HepG2 (cell line): Measurements from ENCODE around the gene CIITA. TPM values are rescaled to one million over a fixed set of nuclear protein-coding genes. Genes with fewer than 3 reads are reported as not detected.

Experiments used
- ATAC-seq: fragments of 200-7000 bp; cut with Tn5 transposase; 3 replicates; pipeline ENCODE4 v1.9.1; 2020; ENCODE audit warnings: mild to moderate bottlenecking, moderate library complexity
- BruUV-seq: library from RNA; stranded (reverse); fragments of 400-500 nt; replicated peaks from 2 replicates; lab custom pipeline; 2021; lab: Mats Ljungman, UMichigan
- CTCF ChIA-PET: fragments of 300-600 bp; formaldehyde crosslinking; extraction: SDS; loops from one replicate; lab custom pipeline; 2021; ENCODE audit warnings: low total read pairs, inconsistent platforms, low intra/inter-chr PET ratio; lab: Yijun Ruan, JAX
- POLR2A ChIA-PET: fragments of 350-600 bp; sonication (Branson Sonifier 250); formaldehyde crosslinking; loops from one replicate; lab custom pipeline; 2020; ENCODE audit warnings: antibody characterized with exemption, inconsistent platforms; lab: Yijun Ruan, JAX
- DNase-seq: peaks from one replicate; pipeline ENCODE4 v3.0.0-alpha.2; 2015; ENCODE audit warnings: low spot score
- FAIRE-seq: peaks from 3 replicates; lab custom pipeline; 2011; peaks lifted over from hg19 to GRCh38; lab: Jason Lieb, UNC
- H2AFZ ChIP-seq: one replicate; pipeline ENCODE4 v1.6.1; 2011; ENCODE audit warnings: low read length, inconsistent platforms
- H3K27ac ChIP-seq: fragments of 300-600 bp; 3 replicates; pipeline ENCODE4 v1.8.0; 2011; ENCODE audit warnings: mixed run types, mild to moderate bottlenecking, mixed read lengths, low read length, inconsistent platforms; ENCODE audit not compliant: insufficient read depth; ENCODE audit errors: extremely low read length
- H3K27me3 ChIP-seq, 2 experiments: fragments of 200-600 bp in 1 of 2; 2 replicates in 1 of 2; 3 replicates in 1 of 2; pipeline versions ENCODE4 v1.6.0 to v1.8.0; 2011; ENCODE audit warnings: low read length in 2 of 2, mild to moderate bottlenecking in 2 of 2, moderate library complexity in 2 of 2, inconsistent platforms in 1 of 2; ENCODE audit not compliant: insufficient read depth in 2 of 2, control insufficient read depth in 1 of 2
- H3K36me3 ChIP-seq, 2 experiments: fragments of 200-600 bp in 1 of 2; replicated peaks in 1 of 2; 2 replicates in 1 of 2; 3 replicates in 1 of 2; pipeline versions ENCODE4 v1.5.1 to v1.8.0; 2011; ENCODE audit warnings: low read length in 2 of 2, inconsistent platforms in 1 of 2; ENCODE audit not compliant: insufficient read depth in 2 of 2, control insufficient read depth in 1 of 2
- H3K4me1 ChIP-seq: 2 replicates; pipeline ENCODE4 v1.5.1; 2012; ENCODE audit warnings: low read length, inconsistent platforms; ENCODE audit not compliant: insufficient read depth
- H3K4me2 ChIP-seq: 2 replicates; pipeline ENCODE4 v1.6.0; 2011; ENCODE audit warnings: low read depth, low read length, inconsistent platforms
- H3K4me3 ChIP-seq, 3 experiments: fragments of 200-600 bp in 1 of 3; sonication (generic), shearing (Covaris generic) in 1 of 3; replicated peaks in 1 of 3; 2 replicates each; pipeline ENCODE4 v1.5.1; 2011 to 2016; ENCODE audit warnings: low read length in 3 of 3, inconsistent platforms in 2 of 3, low read depth in 2 of 3, mild to moderate bottlenecking in 2 of 3, control low read depth in 1 of 3, mixed read lengths in 1 of 3; ENCODE audit not compliant: insufficient read depth in 1 of 3
- H3K79me2 ChIP-seq: one replicate; pipeline ENCODE4 v1.6.1; 2011; ENCODE audit warnings: low read length, inconsistent platforms; ENCODE audit not compliant: insufficient read depth
- H3K9ac ChIP-seq: 2 replicates; pipeline ENCODE4 v1.6.0; 2011; ENCODE audit warnings: mild to moderate bottlenecking, low read depth, low read length, inconsistent platforms; ENCODE audit not compliant: insufficient read depth
- H3K9me3 ChIP-seq: 2 replicates; pipeline ENCODE4 v1.5.1; 2012; ENCODE audit warnings: mild to moderate bottlenecking, low read length
- H4K20me1 ChIP-seq: 2 replicates; pipeline ENCODE4 v1.6.0; 2011; ENCODE audit warnings: inconsistent platforms, mild to moderate bottlenecking, low read length, moderate library complexity; ENCODE audit not compliant: insufficient read depth
- CC2D1A ChIP-seq: sonication (generic); formaldehyde crosslinking; IDR thresholded peaks from 2 replicates; pipeline ENCODE4 v1.8.1; 2023; ENCODE audit warnings: mild to moderate bottlenecking, missing genetic modification reagents
- MXI1 ChIP-seq: IDR thresholded peaks from 3 replicates; pipeline ENCODE4 v1.6.1; 2012; ENCODE audit warnings: low read depth, low read length, inconsistent platforms, borderline replicate concordance
- NFATC3 ChIP-seq: sonication (generic); formaldehyde crosslinking; IDR thresholded peaks from 2 replicates; pipeline ENCODE4 v1.5.1; 2020; ENCODE audit warnings: mild to moderate bottlenecking, missing genetic modification reagents
- PAF1 ChIP-seq: IDR thresholded peaks from 2 replicates; pipeline ENCODE4 v1.6.1; 2016; ENCODE audit warnings: missing genetic modification reagents, missing compliant biosample characterization
- RFXANK ChIP-seq: IDR thresholded peaks from 2 replicates; pipeline ENCODE4 v1.6.1; 2016
- SOX13 ChIP-seq, 3 experiments: fragments of 450-650 bp in 1 of 3; sonication (generic) in 1 of 3; formaldehyde crosslinking in 1 of 3; IDR thresholded peaks in 2 of 3; conservative IDR thresholded peaks in 1 of 3; 2 replicates each; pipeline versions ENCODE4 v1.5.0 to v1.6.1; 2016 to 2020; ENCODE audit warnings: antibody characterized with exemption in 1 of 3, mild to moderate bottlenecking in 1 of 3, missing compliant biosample characterization in 1 of 3, missing genetic modification reagents in 1 of 3, moderate library complexity in 1 of 3
- whole genome bisulfite sequencing: methylation state at CpG from one replicate; pipeline ENCODE4 v1.1.6; 2017; ENCODE audit warnings: low lambda C conversion rate; 5-methylcytosine and 5-hydroxymethylcytosine counted together
- in situ Hi-C: cut with HindIII; loops from 2 replicates; pipeline ENCODE4 v1.10.0; 2017; ENCODE audit warnings: low pct_unique_long_range_greater_than_20kb; ENCODE audit not compliant: extremely low pct_ligation_motif_present
- intact Hi-C: fragments of 100-400 bp; cut with micrococcal nuclease; formaldehyde crosslinking; loops from one replicate; pipeline ENCODE4 v1.10.0; 2022; ENCODE audit not compliant: unreplicated experiment
- polyA plus RNA-seq, 8 experiments: library from polyadenylated mRNA; depleted of rRNA in 3 of 8; stranded (reverse) in 7 of 8; unstranded in 1 of 8; fragments of >200 nt; fragmentation: Illumina TruSeq in 4 of 8; extraction: Trizol in 4 of 8; gene quantifications; 2 replicates each; pipeline versions ENCODE4 v1.2.1 to v1.2.3, GENCODE V29; 2011 to 2016; ENCODE audit warnings: low read depth in 4 of 8, missing spikeins in 1 of 8, mixed read lengths in 1 of 8; ENCODE audit not compliant: insufficient read depth in 1 of 8
- total RNA-seq, 5 experiments: library from RNA; depleted of rRNA; stranded (reverse); fragments of >200 nt; fragmentation: Illumina TruSeq; extraction: Trizol; gene quantifications; 2 replicates each; pipeline ENCODE4 v1.2.3, GENCODE V29; 2016; ENCODE audit warnings: low read depth in 1 of 5
- TF ChIP-seq, protein P1 (sequence below): sonication (generic); formaldehyde crosslinking; IDR thresholded peaks from 2 replicates; pipeline ENCODE4 v1.5.1; 2020; ENCODE audit warnings: mild to moderate bottlenecking, missing genetic modification reagents, moderate library complexity

The CIITA gene
- total and polyA plus RNA-seq, 2 of the 13 experiments (the other 11 are each of a cell fraction or from before 2014, with no cell fraction given), result 0.08 to 0.09 TPM

DNA sequence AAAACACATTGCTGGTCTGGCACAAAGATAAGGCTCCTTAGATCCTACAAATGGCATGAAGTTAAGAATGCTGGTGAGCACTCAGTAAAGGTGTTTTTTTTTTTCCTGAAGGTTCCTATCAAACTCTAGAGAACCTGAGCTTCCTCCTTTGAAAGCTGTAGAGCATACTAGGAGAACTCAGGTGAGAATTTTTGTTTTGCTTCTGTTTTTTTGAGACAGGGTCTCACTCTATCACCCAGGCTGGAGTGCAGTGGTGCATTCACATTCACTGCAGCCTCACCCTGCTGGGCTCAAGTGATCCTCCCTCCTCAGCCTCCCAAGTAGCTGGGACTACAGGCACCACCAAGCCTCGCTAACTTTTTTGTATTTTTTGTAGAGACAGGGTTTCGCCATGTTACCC, 21.0 kb upstream of the CIITA start:
- TF ChIP-seq NFATC3, result no peak
- no peak for TF ChIP-seq MXI1
- TF ChIP-seq CC2D1A (CRISPR knock-in tag), result no peak

DNA sequence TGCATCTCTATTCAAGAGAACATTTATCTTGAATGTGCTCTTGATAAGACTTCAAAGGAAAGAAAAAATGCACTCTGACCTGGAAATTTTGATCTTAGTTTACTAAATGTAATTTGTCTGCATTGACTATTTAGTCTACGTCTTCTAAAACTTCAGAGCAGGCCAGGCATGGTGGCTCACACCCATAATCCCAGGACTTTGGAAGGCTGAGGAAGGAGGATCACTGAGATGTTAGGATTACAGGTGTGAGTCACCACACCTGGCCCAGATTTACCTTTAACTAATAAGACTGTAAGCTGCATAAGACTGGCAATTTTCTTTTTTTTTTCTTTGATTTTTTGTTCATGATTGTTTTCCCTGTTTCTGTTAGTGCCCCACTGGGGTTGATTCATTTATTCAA, 18.8 kb upstream of the CIITA start:
- ATAC-seq, result no peak

More for the DNA sequence above, 21.0 kb upstream of the CIITA start:
- Histone ChIP-seq H2AFZ (no peak overlapping the region), H4K20me1 (no peaks in the 10 kb centered on the region), H3K4me1 (0 out of 2 replicates have a peak, but pooled peaks cover 5% of the 10 kb centered on the region), H3K9me3 (no peaks in the 10 kb centered on the region), H3K9ac (no peak overlapping the region), H3K4me3 (no peak overlapping the region), H3K36me3 (no peaks in the 10 kb centered on the region), H3K27ac (no peak overlapping the region), H3K4me2 (no peak overlapping the region), H3K79me2 (no peaks in the 10 kb centered on the region), H3K27me3 (no peaks in the 10 kb centered on the region)
- FAIRE-seq (no peak), ATAC-seq (no peak), DNase-seq (no peak)
- BruUV-seq, result no TSS peak
- ChIA-PET CTCF (no interaction called here), POLR2A (no interaction called here)
- in situ Hi-C loops (no loop called here), intact Hi-C loops (no loop called here)
- WGBS, result 8% methylated on average over 2 of the region's 2 CpGs

More for the DNA sequence above, 18.8 kb upstream of the CIITA start:
- no peak overlapping the region for H2AFZ ChIP-seq
- H3K79me2 ChIP-seq, result no peaks in the 10 kb centered on the region
- no TSS peak for BruUV-seq
- CTCF ChIA-PET, result no interaction called here
- H3K9me3 ChIP-seq, result no peaks in the 10 kb centered on the region
- in situ Hi-C loops (no loop called here), intact Hi-C loops (no loop called here)
- no peaks in the 10 kb centered on the region for H3K27me3 ChIP-seq
- H3K4me1 ChIP-seq, result 0 out of 2 replicates have a peak, but pooled peaks cover 5% of the 10 kb centered on the region
- H3K27ac ChIP-seq, result no peak overlapping the region
- no peak overlapping the region for H3K9ac ChIP-seq
- WGBS, result 0% methylated on average over 1 of the region's 1 CpG
- H3K36me3 ChIP-seq, result no peaks in the 10 kb centered on the region
- FAIRE-seq (no peak), DNase-seq (no peak)
- no peaks in the 10 kb centered on the region for H4K20me1 ChIP-seq
- no peak overlapping the region for H3K4me3 ChIP-seq
- TF ChIP-seq SOX13 (IDR thresholded peaks at IDR 0.05), result no peak
- TF ChIP-seq SOX13 (CRISPR knock-in tag; conservative IDR thresholded peaks at IDR 0.05 in 1 of 2, IDR thresholded peaks at IDR 0.05 in 1 of 2), result no peak
- TF ChIP-seq, protein P1, sequence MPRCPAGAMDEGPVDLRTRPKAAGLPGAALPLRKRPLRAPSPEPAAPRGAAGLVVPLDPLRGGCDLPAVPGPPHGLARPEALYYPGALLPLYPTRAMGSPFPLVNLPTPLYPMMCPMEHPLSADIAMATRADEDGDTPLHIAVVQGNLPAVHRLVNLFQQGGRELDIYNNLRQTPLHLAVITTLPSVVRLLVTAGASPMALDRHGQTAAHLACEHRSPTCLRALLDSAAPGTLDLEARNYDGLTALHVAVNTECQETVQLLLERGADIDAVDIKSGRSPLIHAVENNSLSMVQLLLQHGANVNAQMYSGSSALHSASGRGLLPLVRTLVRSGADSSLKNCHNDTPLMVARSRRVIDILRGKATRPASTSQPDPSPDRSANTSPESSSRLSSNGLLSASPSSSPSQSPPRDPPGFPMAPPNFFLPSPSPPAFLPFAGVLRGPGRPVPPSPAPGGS (CRISPR knock-in tag), result no peak
- no peak for TF ChIP-seq PAF1
- TF ChIP-seq RFXANK (CRISPR knock-in tag), result no peak
- POLR2A ChIA-PET, result no interaction called here
- no peak overlapping the region for H3K4me2 ChIP-seq
